Activated CD4-positive, alpha-beta T cell treated with anti-CD3 and anti-CD28 coated beads, Interleukin-10, Interleukin-2, amounts not matched to agents 100 ng/mL and 50 ng/mL, durations not matched to agents 16 hours and 8 hours (primary cell): ENCODE measurements around the gene RGMB.
A peak's percentile ranks its signal among the peaks of the same experiment; 100 is the strongest.

Source experiments
- DNase-seq: peaks from one replicate; pipeline ENCODE4 v3.0.0-alpha.2; 2020

Gene RGMB

DNA sequence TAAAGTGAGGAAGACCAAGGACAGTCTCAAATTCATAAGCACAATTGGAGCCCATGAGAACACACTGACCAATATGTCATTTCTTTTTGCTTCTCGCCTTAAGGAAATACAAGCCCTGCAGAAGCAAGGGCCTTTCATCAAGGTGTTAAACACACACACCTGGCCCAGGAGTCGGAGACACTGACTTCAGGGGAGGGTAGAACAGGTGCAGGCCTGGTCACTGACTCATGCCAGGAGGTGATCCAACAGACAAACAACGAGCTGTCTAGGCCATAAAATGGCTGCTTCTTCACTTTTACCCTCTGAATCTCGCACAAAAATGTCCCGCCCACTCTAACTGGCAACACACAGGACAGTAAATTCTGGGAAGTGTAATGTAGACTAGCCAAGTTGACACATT is 62.7 kb downstream of the RGMB start:
- no peak for DNase-seq

DNA sequence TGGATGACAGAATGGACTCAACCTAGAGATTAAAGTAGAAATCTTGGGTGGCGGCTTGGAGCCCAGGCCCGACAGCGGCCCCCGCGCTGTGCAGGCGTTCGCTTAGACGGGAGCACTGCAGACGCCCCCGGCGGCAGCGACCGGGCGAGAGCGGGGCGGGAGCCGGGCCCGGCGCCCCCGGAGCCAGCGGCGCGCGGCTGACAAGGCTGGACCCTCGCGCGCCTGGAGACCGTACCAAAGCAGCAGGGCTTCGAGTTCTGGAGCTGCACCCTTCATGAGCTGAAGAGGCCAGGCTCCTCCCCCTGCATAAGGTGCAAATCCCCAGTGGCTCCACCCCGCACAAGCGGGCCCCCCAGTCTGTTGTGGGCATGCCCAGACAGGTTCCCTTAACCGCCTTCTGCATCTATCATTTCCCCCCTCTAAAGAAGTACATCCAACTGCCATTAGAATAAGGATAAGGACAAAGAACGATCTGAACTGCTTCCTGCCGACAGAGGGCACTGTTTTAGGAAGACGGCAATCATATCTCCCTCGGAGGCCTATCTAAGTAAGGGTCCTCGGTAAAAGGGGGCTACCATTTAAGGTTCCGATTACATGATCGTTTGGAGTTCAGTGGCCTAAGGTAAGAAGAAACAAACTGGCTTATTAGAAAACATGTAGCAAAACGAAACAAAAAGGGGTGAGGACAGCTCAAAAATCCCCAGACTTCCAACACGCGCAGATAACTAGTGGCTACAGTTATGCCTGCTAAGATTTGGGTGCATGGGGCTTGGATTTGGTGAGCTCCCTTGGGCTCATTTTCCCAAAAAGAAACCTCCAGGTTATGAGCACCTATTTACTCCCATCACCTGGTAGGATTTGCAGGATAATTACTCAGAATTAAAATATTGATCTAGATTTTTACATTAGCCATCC is 66.3 kb downstream of the RGMB start:
- peak; percentile 7 for DNase-seq

DNA sequence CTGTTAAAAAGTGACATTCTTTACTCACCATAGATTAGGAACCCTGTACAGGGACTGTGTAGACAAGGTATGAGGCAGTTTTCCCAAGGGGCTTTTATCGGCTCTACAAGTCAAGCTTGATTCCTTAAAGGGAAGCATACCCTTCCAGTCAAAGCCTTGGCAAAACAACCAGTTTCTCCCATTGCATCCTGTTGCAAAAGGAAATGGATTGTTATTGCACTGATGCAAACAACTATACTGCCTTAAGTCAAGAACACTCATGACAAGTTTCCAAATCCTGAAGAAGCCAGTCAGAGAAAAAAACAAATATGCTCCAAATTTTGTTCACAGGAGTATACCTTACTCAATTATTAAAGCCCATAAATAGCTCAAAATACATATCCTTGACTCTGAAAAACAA is 67.5 kb downstream of the RGMB start:
- no peak for DNase-seq

DNA sequence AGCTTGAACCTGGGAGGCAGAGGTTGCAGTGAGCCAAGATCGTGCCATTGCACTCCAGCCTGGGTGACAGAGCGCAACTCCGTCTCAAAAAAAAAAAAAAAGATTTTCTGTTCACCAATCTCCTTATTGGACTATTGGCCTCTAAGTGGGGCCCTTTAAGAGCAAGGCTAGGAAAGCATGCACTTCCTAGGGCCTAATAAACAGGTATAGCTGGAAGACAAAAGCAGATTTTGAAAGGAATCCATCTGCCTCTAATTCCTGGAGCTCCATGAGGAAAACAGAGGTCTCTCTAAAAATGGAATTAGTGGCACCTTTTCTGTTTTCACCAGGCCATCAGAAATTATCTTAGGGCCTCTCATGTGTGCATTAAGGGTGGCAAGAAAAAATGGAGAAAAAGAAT is 70.0 kb downstream of the RGMB start:
- no peak for DNase-seq

DNA sequence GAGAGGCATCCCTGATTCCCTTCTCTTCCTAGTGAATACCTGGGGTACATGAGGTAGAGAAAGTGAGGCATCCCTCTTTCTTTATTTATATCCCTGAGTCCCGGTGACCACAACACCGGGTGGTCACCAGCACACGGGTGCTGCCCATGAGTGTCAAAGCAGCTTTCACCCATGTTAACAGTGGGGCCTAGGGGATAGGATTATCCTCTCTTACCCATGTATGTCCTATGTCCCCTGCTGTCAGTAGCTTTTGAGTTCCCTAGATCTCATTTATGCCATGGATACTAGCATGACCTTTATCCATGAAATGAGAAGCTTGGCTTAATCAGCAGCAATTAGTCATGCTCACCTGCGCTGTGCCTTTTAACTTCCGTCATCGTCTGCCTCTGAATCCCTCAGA is 71.4 kb downstream of the RGMB start:
- DNase-seq = no peak

DNA sequence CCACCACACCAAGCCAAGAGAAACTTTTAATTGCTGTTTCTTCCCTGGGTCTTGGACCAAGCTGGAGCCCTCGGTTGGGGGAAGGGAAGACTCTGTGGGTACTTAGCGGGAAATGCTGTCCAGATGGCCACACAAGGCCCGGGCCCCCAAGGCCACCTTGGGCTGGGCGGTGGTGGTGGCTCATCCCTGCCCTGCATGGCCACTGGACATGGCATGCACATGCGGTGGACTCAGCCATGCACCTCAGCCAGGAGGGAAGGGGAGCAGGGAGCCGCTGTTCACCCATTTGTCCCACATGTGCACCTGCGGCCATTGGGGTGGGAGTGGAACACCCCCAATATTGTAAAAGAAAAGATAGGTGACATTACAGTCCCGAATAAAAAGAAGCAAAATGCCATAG is 72.4 kb downstream of the RGMB start:
- no peak for DNase-seq
